ENCODE measurements around the gene POMC. TPM values are rescaled to one million over a fixed set of nuclear protein-coding genes. Genes with fewer than 3 reads are reported as not detected.

Gene POMC
- total and polyA plus RNA-seq, 2 of the 4 experiments (the other 2 are of a cell fraction) = 0.17 TPM; not detected in 1

DNA sequence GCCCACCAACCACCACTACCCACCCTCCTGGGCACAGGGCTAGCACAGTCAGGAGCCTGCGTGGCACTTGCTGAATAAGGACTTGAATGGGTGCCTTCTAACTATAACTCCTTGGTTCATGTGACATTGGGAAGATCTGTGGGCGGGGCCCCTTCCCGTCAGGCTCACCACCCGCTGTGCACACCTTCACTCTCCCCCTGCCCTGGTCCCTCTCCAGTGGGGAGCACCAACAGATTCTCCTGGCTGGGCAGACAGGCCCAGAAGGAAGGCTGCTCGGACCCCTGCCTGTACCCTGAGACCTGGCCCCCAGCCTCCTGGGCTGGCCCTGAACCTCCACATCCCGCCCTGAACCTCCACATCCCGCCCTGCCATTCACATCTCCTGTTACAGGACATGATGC lies 33.4 kb upstream of the POMC start:
- no peak overlapping the region for H3K56ac ChIP-seq (ENCODE audit: extremely low read depth, insufficient read depth, low read length)
- H2BK5ac ChIP-seq (ENCODE audit: low read depth, low read length, poor library complexity, severe bottlenecking) = no peak overlapping the region
- BruUV-seq (replicated peaks) = no TSS peak
- H3K27me3 ChIP-seq (ENCODE audit: control insufficient read depth, insufficient read depth, low read length) = no peaks in the 10 kb centered on the region; the same call in 1 of the 2 replicates
- no peaks in the 10 kb centered on the region for H3K9me1 ChIP-seq (ENCODE audit: insufficient read depth, low read length)
- H3K27ac ChIP-seq (ENCODE audit: insufficient read depth, low read length) = no peak overlapping the region
- CTCF ChIA-PET = no interaction called here
- H3K23ac ChIP-seq (ENCODE audit: low read depth, low read length) = no peak overlapping the region
- no peaks in the 10 kb centered on the region for H3K79me1 ChIP-seq (ENCODE audit: low read depth in 1 of 2, low read length in 2 of 2)
- H4K20me1 ChIP-seq (ENCODE audit: insufficient read depth, low read length) = no peaks in the 10 kb centered on the region
- H3K4me3 ChIP-seq (ENCODE audit: insufficient read depth, low read depth, low read length) = no peak overlapping the region
- TF ChIP-seq FOS (IDR thresholded peaks at IDR 0.05; ENCODE audit: low read depth, low read length) (no peak), BHLHE40 (IDR thresholded peaks at IDR 0.05; ENCODE audit: low read depth, low read length) (no peak), MXI1 (IDR thresholded peaks at IDR 0.05; ENCODE audit: borderline replicate concordance, low read depth, low read length) (no peak), CHD1 (IDR thresholded peaks at IDR 0.05; ENCODE audit: low read depth, low read length) (no peak), RFX5 (IDR thresholded peaks at IDR 0.05; ENCODE audit: low read depth, low read length) (no peak), MAZ (IDR thresholded peaks at IDR 0.05; ENCODE audit: borderline replicate concordance, low read depth, low read length) (no peak), CEBPB (IDR thresholded peaks at IDR 0.05; ENCODE audit: low read depth, low read length) (no peak), SMC3 (IDR thresholded peaks at IDR 0.05; ENCODE audit: low read depth, low read length) (no peak), MAFK (IDR thresholded peaks at IDR 0.05; ENCODE audit: low read depth, low read length) (no peak), POLR2A (IDR thresholded peaks at IDR 0.05; ENCODE audit: low read depth, low read length) (no peak)
- TF ChIP-seq, protein P1, sequence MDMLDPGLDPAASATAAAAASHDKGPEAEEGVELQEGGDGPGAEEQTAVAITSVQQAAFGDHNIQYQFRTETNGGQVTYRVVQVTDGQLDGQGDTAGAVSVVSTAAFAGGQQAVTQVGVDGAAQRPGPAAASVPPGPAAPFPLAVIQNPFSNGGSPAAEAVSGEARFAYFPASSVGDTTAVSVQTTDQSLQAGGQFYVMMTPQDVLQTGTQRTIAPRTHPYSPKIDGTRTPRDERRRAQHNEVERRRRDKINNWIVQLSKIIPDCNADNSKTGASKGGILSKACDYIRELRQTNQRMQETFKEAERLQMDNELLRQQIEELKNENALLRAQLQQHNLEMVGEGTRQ (IDR thresholded peaks at IDR 0.05; ENCODE audit: low read depth, low read length) = no peak
- no peak overlapping the region for H2AK5ac ChIP-seq (ENCODE audit: low read depth, low read length)
- no peak overlapping the region for H3K14ac ChIP-seq (replicated peaks; ENCODE audit: low read depth, low read length)
- no peak for DNase-seq
- no CpG with 5 or more reads among the region's 7 CpGs for WGBS, 2 experiments (ENCODE audit: extremely low coverage in 2 of 2, insufficient read length in 1 of 2)
- in situ Hi-C loops (cut with MboI; ENCODE audit: low sequenced_read_pairs) (no loop called here), dilution Hi-C loops (cut with HindIII; ENCODE audit: low sequenced_read_pairs, unreplicated experiment) (no loop called here), intact Hi-C loops (cut with micrococcal nuclease) (no loop called here)
- H3K4ac ChIP-seq (ENCODE audit: low read depth, low read length) = no peak overlapping the region
- H3K9ac ChIP-seq (ENCODE audit: low read depth, low read length) = no peak overlapping the region
- POLR2A ChIA-PET (ENCODE audit: unreplicated experiment) = no interaction called here
- no peak overlapping the region for H4K5ac ChIP-seq (ENCODE audit: low read depth, low read length)
- H4K91ac ChIP-seq (ENCODE audit: insufficient read depth, low read depth, low read length) = no peak overlapping the region
- no peak overlapping the region for H4K8ac ChIP-seq (ENCODE audit: low read depth in 2 of 2, low read length in 2 of 2)
- H3K9me3 ChIP-seq (ENCODE audit: control insufficient read depth, insufficient read depth, low read length) = no peaks in the 10 kb centered on the region
- no peak overlapping the region for H2BK120ac ChIP-seq (ENCODE audit: low read depth, low read length)
- no peak overlapping the region for H2BK20ac ChIP-seq (ENCODE audit: low read depth, low read length)
- peaks cover 1% of the 10 kb centered on the region; the same call in 1 of the 2 replicates for H3K4me1 ChIP-seq (ENCODE audit: control insufficient read depth, insufficient read depth, low read length)
- ATAC-seq (ENCODE audit: low read depth) = no peak
- H2AFZ ChIP-seq (replicated peaks; ENCODE audit: low read length, poor library complexity) = no peak overlapping the region
- H2BK15ac ChIP-seq (ENCODE audit: low read depth, low read length) = no peak overlapping the region
- H3K18ac ChIP-seq (ENCODE audit: low read depth, low read length) = no peak overlapping the region
- H3K4me2 ChIP-seq (ENCODE audit: low read depth, low read length) = no peak overlapping the region
- H2AK9ac ChIP-seq (replicated peaks; ENCODE audit: low read depth, low read length, poor library complexity) = no peak overlapping the region
- no peaks in the 10 kb centered on the region for H3K36me3 ChIP-seq (ENCODE audit: control insufficient read depth, insufficient read depth, low read length)
